Tibial nerve (tissue), 3 donors: ENCODE results near the gene PARD6B.
"Not testable (repeated sequence)": the region's sequence is repeated elsewhere in the genome, so short reads cannot be mapped to it uniquely, and the experiment has no call there.

Source experiments
- POLR2A ChIP-seq, 2 donors: fragments of 450-650 bp; IDR thresholded peaks; one replicate each; pipeline ENCODE4 v1.6.1; 2017; ENCODE audit warnings: antibody characterized with exemption in 2 of 2, mild to moderate bottlenecking in 2 of 2, moderate library complexity in 2 of 2
- TF ChIP-seq, protein P1 (sequence below), 5 experiments: fragments of 200-600 bp in 3 of 5; fragments of 450-650 bp in 2 of 5; sonication (generic) in 3 of 5; IDR thresholded peaks; one replicate each; pipeline ENCODE4 v1.5.1; 2016 to 2019; ENCODE audit warnings: antibody characterized with exemption in 5 of 5, mild to moderate bottlenecking in 3 of 5, moderate library complexity in 2 of 5

DNA sequence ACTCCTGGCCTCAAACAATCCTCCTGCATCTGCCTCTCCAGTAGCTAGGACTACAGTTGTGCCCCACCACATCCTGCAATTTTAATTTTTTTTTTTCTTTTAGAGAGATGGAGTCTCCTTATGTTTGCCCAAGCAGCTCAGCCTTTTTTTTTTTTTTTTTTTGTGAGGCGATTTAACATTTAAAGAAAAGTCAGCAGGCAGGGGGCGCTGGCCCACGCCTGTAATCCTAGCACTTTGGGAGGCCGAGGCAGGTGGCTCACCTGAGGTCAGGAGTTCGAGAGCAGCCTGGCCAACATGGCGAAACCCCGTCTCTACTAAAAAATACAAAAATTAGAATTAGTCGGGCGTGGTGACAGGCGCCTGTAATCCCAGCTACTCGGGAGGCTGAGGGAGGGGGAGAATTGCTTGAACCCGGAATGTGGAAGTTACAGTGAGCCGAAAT lies 62.2 kb downstream of the PARD6B start:
- TF ChIP-seq, protein P1, sequence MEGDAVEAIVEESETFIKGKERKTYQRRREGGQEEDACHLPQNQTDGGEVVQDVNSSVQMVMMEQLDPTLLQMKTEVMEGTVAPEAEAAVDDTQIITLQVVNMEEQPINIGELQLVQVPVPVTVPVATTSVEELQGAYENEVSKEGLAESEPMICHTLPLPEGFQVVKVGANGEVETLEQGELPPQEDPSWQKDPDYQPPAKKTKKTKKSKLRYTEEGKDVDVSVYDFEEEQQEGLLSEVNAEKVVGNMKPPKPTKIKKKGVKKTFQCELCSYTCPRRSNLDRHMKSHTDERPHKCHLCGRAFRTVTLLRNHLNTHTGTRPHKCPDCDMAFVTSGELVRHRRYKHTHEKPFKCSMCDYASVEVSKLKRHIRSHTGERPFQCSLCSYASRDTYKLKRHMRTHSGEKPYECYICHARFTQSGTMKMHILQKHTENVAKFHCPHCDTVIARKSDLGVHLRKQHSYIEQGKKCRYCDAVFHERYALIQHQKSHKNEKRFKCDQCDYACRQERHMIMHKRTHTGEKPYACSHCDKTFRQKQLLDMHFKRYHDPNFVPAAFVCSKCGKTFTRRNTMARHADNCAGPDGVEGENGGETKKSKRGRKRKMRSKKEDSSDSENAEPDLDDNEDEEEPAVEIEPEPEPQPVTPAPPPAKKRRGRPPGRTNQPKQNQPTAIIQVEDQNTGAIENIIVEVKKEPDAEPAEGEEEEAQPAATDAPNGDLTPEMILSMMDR (IDR thresholded peaks at IDR 0.05), result peak in 2 of 5 experiments; percentile 28 to 31
- not testable (repeated sequence) for TF ChIP-seq POLR2A (IDR thresholded peaks at IDR 0.05)
